Measurements from ENCODE around the gene STX8. TPM values are rescaled to one million over a fixed set of nuclear protein-coding genes. Genes with fewer than 3 reads are reported as not detected.

The STX8 gene
- total RNA-seq, 4 donors from 2014 or later: 69.7 to 129 (median 89.6) TPM

- TF ChIP-seq, protein P1, sequence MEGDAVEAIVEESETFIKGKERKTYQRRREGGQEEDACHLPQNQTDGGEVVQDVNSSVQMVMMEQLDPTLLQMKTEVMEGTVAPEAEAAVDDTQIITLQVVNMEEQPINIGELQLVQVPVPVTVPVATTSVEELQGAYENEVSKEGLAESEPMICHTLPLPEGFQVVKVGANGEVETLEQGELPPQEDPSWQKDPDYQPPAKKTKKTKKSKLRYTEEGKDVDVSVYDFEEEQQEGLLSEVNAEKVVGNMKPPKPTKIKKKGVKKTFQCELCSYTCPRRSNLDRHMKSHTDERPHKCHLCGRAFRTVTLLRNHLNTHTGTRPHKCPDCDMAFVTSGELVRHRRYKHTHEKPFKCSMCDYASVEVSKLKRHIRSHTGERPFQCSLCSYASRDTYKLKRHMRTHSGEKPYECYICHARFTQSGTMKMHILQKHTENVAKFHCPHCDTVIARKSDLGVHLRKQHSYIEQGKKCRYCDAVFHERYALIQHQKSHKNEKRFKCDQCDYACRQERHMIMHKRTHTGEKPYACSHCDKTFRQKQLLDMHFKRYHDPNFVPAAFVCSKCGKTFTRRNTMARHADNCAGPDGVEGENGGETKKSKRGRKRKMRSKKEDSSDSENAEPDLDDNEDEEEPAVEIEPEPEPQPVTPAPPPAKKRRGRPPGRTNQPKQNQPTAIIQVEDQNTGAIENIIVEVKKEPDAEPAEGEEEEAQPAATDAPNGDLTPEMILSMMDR (IDR thresholded peaks at IDR 0.05; ENCODE audit: low read depth): no peak
These were observed 44.6 kb downstream of the STX8 start for GRCh38 chr17:9531034-9531433.

GRCh38 chr17:9529033-9529700 lies 46.5 kb downstream of the STX8 start:
- TF ChIP-seq, protein P1 (IDR thresholded peaks at IDR 0.05; ENCODE audit: low read depth): no peak

DNA sequence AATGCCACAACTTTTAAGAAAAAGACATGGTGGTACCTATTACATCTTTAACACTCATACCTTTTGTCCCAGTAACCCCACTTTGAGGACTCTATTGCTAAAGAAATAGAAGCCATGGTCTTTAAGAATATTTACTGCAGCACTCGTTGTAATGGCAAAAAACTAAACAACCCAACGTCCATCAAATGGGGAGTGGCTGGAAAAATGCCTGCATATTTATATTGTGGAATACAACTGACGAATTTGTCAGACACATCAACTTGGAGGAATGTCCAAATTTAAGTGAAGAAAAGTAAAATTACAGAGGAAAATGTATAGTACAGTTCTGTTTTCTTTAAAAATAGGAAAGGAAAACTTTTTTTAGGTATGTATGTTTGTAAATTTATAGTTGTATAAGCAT lies 47.8 kb downstream of the STX8 start:
- TF ChIP-seq, protein P1 (IDR thresholded peaks at IDR 0.05; ENCODE audit: low read depth): no peak

DNA sequence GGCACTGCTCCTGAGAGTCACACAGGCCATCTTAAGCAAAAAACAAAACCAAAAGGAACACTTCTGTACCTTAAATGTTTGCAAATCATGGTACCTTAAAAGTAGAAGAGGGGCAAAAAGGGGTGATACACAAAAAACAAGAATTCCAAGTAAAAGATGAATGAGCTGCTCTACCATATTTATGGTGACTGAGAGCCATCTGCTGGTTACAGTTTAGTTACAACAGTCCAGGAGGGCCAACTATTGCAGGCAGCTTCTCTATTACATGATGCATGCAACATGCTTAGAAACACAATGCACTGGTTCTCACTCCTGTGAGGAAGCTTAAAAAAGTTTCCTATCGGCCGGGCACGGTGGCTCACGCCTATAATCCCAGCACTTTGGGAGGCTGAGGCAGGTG lies 53.5 kb downstream of the STX8 start:
- TF ChIP-seq, protein P1 (IDR thresholded peaks at IDR 0.05; ENCODE audit: low read depth): no peak

DNA sequence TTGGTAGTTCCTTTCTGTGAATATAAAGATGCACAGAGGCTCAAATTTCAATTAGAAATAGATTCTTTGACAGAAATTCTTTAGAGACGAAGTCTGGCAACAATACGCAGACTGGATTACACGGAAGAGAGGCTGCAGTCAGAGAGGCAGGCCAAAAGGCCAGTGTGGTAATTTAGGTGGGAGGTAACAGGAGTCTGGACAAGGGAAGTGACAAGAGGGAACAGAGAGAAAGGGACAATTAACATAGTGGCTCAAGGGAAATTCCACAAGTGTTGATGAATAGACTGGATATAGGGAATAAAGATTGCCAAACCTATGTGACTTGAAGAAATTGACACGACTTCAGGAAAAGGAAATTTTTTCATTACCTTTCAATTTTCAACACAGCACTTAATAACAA lies 54.6 kb downstream of the STX8 start:
- TF ChIP-seq, protein P1 (IDR thresholded peaks at IDR 0.05; ENCODE audit: low read depth): no peak

GRCh38 chr17:9520649-9521048 lies 55.0 kb downstream of the STX8 start:
- TF ChIP-seq, protein P1 (IDR thresholded peaks at IDR 0.05; ENCODE audit: low read depth): no peak

- TF ChIP-seq, protein P1 (IDR thresholded peaks at IDR 0.05; ENCODE audit: low read depth): no peak
These were observed 55.9 kb downstream of the STX8 start for GRCh38 chr17:9519583-9520272.

Data from subcutaneous adipose tissue (tissue), 4 donors.